GM21515 (cell line): ENCODE data around the gene RAP1GAP2.
"Not testable (repeated sequence)": the region's sequence is repeated elsewhere in the genome, so short reads cannot be mapped to it uniquely, and the experiment has no call there.

Experiments
- ATAC-seq: cut with Tn5 transposase; IDR thresholded peaks from one replicate; pipeline ENCODE4 v1.9.1; 2021; ENCODE audit not compliant: unreplicated experiment

The RAP1GAP2 gene

GRCh38 chr17:2991396-2992180 lies 195.3 kb downstream of the RAP1GAP2 start:
- ATAC-seq = not testable (repeated sequence)

- ATAC-seq = no peak
Observed at GRCh38 chr17:2994441-2994840, 198.2 kb downstream of the RAP1GAP2 start.

- no peak for ATAC-seq
Observed at GRCh38 chr17:2995377-2995776, 199.1 kb downstream of the RAP1GAP2 start.

- ATAC-seq = no peak
Observed at GRCh38 chr17:2995886-2996809, 199.9 kb downstream of the RAP1GAP2 start.

GRCh38 chr17:2996810-2997670 lies 200.8 kb downstream of the RAP1GAP2 start:
- ATAC-seq = no peak

GRCh38 chr17:2998469-2998901 lies 202.2 kb downstream of the RAP1GAP2 start:
- not testable (repeated sequence) for ATAC-seq

- ATAC-seq = peak; percentile 74
Observed at GRCh38 chr17:3002538-3003295, 206.5 kb downstream of the RAP1GAP2 start.

GRCh38 chr17:3003296-3004149 lies 207.3 kb downstream of the RAP1GAP2 start:
- ATAC-seq = no peak

- ATAC-seq = no peak
Observed at GRCh38 chr17:3004150-3004801, 208.0 kb downstream of the RAP1GAP2 start.

GRCh38 chr17:3004925-3005324 lies 208.7 kb downstream of the RAP1GAP2 start:
- no peak for ATAC-seq

GRCh38 chr17:3005696-3006095 lies 209.5 kb downstream of the RAP1GAP2 start:
- no peak for ATAC-seq

GRCh38 chr17:3006801-3007200 lies 210.6 kb downstream of the RAP1GAP2 start:
- ATAC-seq = no peak

GRCh38 chr17:3007651-3008121 lies 211.4 kb downstream of the RAP1GAP2 start:
- ATAC-seq = no peak

GRCh38 chr17:3008336-3009288 lies 212.4 kb downstream of the RAP1GAP2 start:
- no peak for ATAC-seq

GRCh38 chr17:3009411-3009920 lies 213.2 kb downstream of the RAP1GAP2 start:
- ATAC-seq = no peak

GRCh38 chr17:3011891-3012290 lies 215.7 kb downstream of the RAP1GAP2 start:
- no peak for ATAC-seq

- no peak for ATAC-seq
Observed at GRCh38 chr17:3012926-3013581, 216.8 kb downstream of the RAP1GAP2 start.
